ENCODE results near the gene MCC.

The MCC gene

DNA sequence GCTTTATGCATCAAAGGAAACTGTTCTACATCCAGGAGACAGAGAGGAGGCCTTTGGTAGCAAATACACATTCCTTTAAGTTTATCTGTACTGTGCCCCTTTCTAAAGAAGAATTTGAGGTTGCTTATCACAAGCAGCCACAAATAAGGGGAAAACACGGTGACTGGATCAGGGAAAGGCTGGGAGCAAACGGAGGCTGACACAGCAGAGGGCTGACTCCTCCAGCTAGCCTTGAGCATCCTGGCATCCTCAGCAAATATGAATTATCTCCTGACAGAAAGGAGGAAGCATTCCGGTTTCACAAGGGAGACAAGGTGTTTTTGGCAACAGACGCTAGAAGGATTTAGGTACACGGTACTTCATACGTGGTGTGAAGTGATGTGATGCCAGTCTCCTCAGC is 378.1 kb downstream of the MCC start:
- in situ Hi-C loops (cut with MboI; ENCODE audit: low pct_unique_long_range_greater_than_20kb, low sequenced_read_pairs, unreplicated experiment): no loop called here
- TF ChIP-seq, protein P1, sequence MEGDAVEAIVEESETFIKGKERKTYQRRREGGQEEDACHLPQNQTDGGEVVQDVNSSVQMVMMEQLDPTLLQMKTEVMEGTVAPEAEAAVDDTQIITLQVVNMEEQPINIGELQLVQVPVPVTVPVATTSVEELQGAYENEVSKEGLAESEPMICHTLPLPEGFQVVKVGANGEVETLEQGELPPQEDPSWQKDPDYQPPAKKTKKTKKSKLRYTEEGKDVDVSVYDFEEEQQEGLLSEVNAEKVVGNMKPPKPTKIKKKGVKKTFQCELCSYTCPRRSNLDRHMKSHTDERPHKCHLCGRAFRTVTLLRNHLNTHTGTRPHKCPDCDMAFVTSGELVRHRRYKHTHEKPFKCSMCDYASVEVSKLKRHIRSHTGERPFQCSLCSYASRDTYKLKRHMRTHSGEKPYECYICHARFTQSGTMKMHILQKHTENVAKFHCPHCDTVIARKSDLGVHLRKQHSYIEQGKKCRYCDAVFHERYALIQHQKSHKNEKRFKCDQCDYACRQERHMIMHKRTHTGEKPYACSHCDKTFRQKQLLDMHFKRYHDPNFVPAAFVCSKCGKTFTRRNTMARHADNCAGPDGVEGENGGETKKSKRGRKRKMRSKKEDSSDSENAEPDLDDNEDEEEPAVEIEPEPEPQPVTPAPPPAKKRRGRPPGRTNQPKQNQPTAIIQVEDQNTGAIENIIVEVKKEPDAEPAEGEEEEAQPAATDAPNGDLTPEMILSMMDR (IDR thresholded peaks at IDR 0.05; ENCODE audit: extremely low read depth, insufficient read depth, missing control alignments): no peak
- no peak for DNase-seq (ENCODE audit: low spot score)

DNA sequence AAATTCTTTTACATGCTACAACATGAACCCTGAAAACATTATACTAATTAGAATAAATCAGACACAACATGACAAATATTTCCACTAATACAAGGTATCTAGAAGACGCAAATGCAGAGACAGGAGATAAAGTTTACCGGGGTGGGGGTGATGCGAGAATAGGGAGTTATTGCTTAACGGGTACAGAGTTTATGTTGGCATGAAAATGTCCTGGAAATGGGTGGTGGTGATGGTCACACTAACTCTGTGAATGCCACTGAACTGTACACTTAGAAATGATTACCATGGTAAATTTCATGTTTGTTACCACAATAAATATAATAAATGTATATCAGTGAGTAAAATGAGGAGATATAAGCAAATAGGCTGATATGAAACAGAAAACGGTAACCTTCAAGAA is 378.9 kb downstream of the MCC start:
- in situ Hi-C loops (cut with MboI; ENCODE audit: low pct_unique_long_range_greater_than_20kb, low sequenced_read_pairs, unreplicated experiment): no loop called here
- no peak for DNase-seq (ENCODE audit: low spot score)
- TF ChIP-seq, protein P1 (IDR thresholded peaks at IDR 0.05; ENCODE audit: extremely low read depth, insufficient read depth, missing control alignments): no peak

DNA sequence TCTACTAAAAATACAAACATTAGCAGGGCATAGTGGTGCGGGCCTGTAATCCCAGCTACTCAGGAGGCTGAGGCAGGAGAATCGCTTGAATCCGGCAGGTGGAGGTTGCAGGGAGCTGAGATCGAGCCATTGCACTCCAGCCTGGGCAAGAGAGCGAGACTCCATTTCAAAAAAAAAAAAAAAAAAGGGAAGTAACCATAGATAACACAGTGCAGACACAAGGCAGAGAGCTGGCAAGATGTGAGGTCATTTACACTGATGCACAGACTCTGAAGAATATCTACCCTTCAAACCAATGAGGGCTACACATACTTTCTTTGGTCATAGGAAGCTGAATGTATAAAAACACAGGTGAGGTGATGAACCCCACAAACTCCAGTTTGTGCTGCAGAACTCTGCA is 379.8 kb downstream of the MCC start:
- TF ChIP-seq, protein P1 (IDR thresholded peaks at IDR 0.05; ENCODE audit: extremely low read depth, insufficient read depth, missing control alignments): no peak
- DNase-seq (ENCODE audit: low spot score): no peak
- in situ Hi-C loops (cut with MboI; ENCODE audit: low pct_unique_long_range_greater_than_20kb, low sequenced_read_pairs, unreplicated experiment): no loop called here

DNA sequence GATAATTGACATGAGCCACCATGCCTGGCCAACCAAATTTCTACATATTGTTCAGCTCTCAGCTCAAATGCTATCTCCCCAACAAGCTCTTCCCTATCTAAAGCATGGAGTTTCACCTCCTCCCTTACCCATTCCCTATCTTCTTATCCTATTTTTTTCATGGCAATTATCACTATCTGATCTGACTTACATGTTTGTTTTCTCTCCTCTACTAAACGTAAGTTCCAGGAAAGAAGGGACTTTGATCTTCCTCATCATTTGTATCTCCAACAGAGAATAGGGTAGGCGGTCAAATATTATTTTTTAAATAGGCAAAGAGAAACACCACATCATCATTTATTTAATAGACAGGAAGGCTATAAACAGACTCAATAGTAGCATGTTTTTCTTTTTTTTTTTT is 381.4 kb downstream of the MCC start:
- DNase-seq (ENCODE audit: low spot score): no peak
- in situ Hi-C loops (cut with MboI; ENCODE audit: low pct_unique_long_range_greater_than_20kb, low sequenced_read_pairs, unreplicated experiment): no loop called here
- TF ChIP-seq, protein P1 (IDR thresholded peaks at IDR 0.05; ENCODE audit: extremely low read depth, insufficient read depth, missing control alignments): no peak

GRCh38 chr5:113105693-113106280 is 382.5 kb downstream of the MCC start:
- TF ChIP-seq, protein P1 (IDR thresholded peaks at IDR 0.05; ENCODE audit: extremely low read depth, insufficient read depth, missing control alignments): no peak
- in situ Hi-C loops (cut with MboI; ENCODE audit: low pct_unique_long_range_greater_than_20kb, low sequenced_read_pairs, unreplicated experiment): no loop called here
- no peak for DNase-seq (ENCODE audit: low spot score)

GRCh38 chr5:113103330-113103729 is 384.9 kb downstream of the MCC start:
- DNase-seq (ENCODE audit: low spot score): no peak
- in situ Hi-C loops (cut with MboI; ENCODE audit: low pct_unique_long_range_greater_than_20kb, low sequenced_read_pairs, unreplicated experiment): no loop called here
- TF ChIP-seq, protein P1 (IDR thresholded peaks at IDR 0.05; ENCODE audit: extremely low read depth, insufficient read depth, missing control alignments): no peak

- in situ Hi-C loops (cut with MboI; ENCODE audit: low pct_unique_long_range_greater_than_20kb, low sequenced_read_pairs, unreplicated experiment): no loop called here
- no peak for DNase-seq (ENCODE audit: low spot score)
Measured at GRCh38 chr5:113102121-113102531, 386.1 kb downstream of the MCC start.

More at GRCh38 chr5:113102121-113102531, 386.1 kb downstream of the MCC start:
- TF ChIP-seq, protein P1 (IDR thresholded peaks at IDR 0.05; ENCODE audit: extremely low read depth, insufficient read depth, missing control alignments): no peak
